PC-3 (cell line): ENCODE measurements around the gene HAO2. TPM values are rescaled to one million over a fixed set of nuclear protein-coding genes. Genes with fewer than 3 reads are reported as not detected.

ENCODE experiments used
- ATAC-seq: fragments of 200-7000 bp; cut with Tn5 transposase; 2 replicates; pipeline ENCODE4 v1.9.1; 2020; ENCODE audit warnings: mild to moderate bottlenecking, moderate library complexity
- BruUV-seq: library from RNA; stranded (reverse); fragments of 400-500 nt; replicated peaks from 2 replicates; lab custom pipeline; 2021; lab: Mats Ljungman, UMichigan
- CTCF ChIA-PET: fragments of 300-600 bp; sonication (Branson Sonifier 250); formaldehyde crosslinking; loops from one replicate; lab custom pipeline; 2022; ENCODE audit warnings: antibody characterized with exemption; lab: Charles Lee
- POLR2A ChIA-PET: fragments of 300-600 bp; sonication (Branson Sonifier 250); formaldehyde crosslinking; loops from one replicate; lab custom pipeline; 2022; ENCODE audit warnings: antibody characterized with exemption; ENCODE audit not compliant: unreplicated experiment; lab: Charles Lee
- DNase-seq: peaks from one replicate; pipeline ENCODE4 v3.0.0-alpha.2; 2015
- H2AFZ ChIP-seq: fragments of 300-600 bp; sonication (generic); 2 replicates; pipeline ENCODE4 v1.6.0; 2016; ENCODE audit warnings: antibody characterized with exemption, low read length
- H3F3A ChIP-seq: fragments of 300-600 bp; sonication (generic); one replicate; pipeline ENCODE4 v1.6.0; 2017; ENCODE audit warnings: antibody characterized with exemption, low read length, control low read depth, mild to moderate bottlenecking; ENCODE audit not compliant: unreplicated experiment
- H3K27ac ChIP-seq: fragments of 300-600 bp; sonication (generic); 2 replicates; pipeline ENCODE4 v1.5.1; 2016; ENCODE audit warnings: mild to moderate bottlenecking, low read length
- H3K27me3 ChIP-seq: fragments of 300-600 bp; sonication (generic); 2 replicates; pipeline ENCODE4 v1.6.1; 2016; ENCODE audit warnings: low read length, mixed read lengths
- H3K36me3 ChIP-seq: fragments of 300-600 bp; sonication (generic); 2 replicates; pipeline ENCODE4 v1.6.1; 2016; ENCODE audit warnings: low read depth, mixed run types, low read length, mixed read lengths
- H3K4me1 ChIP-seq: fragments of 300-600 bp; sonication (generic); 2 replicates; pipeline ENCODE4 v1.5.1; 2016; ENCODE audit warnings: low read length; ENCODE audit not compliant: insufficient read depth
- H3K4me2 ChIP-seq: fragments of 300-600 bp; sonication (generic); 2 replicates; pipeline ENCODE4 v1.6.0; 2016; ENCODE audit warnings: low read length
- H3K4me3 ChIP-seq: fragments of 300-600 bp; sonication (generic); 2 replicates; pipeline ENCODE4 v1.5.1; 2016; ENCODE audit warnings: mild to moderate bottlenecking, low read length, mixed read lengths
- H3K79me2 ChIP-seq: fragments of 300-600 bp; sonication (generic); 2 replicates; pipeline ENCODE4 v1.6.1; 2017; ENCODE audit warnings: low read length, mixed read lengths
- H3K9ac ChIP-seq: fragments of 300-600 bp; sonication (generic); 2 replicates; pipeline ENCODE4 v1.6.0; 2016; ENCODE audit warnings: mild to moderate bottlenecking, low read length
- H3K9me2 ChIP-seq: fragments of 300-600 bp; sonication (generic); replicated peaks from 2 replicates; pipeline ENCODE4 v1.6.1; 2016; ENCODE audit warnings: mixed run types, low read length, mixed read lengths
- H3K9me3 ChIP-seq: fragments of 300-600 bp; sonication (generic); 2 replicates; pipeline ENCODE4 v1.6.1; 2016; ENCODE audit warnings: low read length, mixed read lengths
- H4K20me1 ChIP-seq: fragments of 300-600 bp; sonication (generic); 2 replicates; pipeline ENCODE4 v1.6.1; 2016; ENCODE audit warnings: low read length, mixed read lengths
- EZH2 ChIP-seq: fragments of 300-600 bp; sonication (generic); IDR thresholded peaks from one replicate; pipeline ENCODE4 v1.6.1; 2017; ENCODE audit warnings: antibody characterized with exemption, mild to moderate bottlenecking, low read length; ENCODE audit not compliant: unreplicated experiment
- EZH2phosphoT487 ChIP-seq: fragments of 300-600 bp; sonication (generic); IDR thresholded peaks from 2 replicates; pipeline ENCODE4 v1.6.1; 2018; ENCODE audit warnings: mild to moderate bottlenecking, antibody characterized with exemption, low read length, borderline replicate concordance
- intact Hi-C: fragments of 100-400 bp; cut with micrococcal nuclease; formaldehyde crosslinking; loops from 2 replicates; pipeline ENCODE4 v1.9.0; 2023
- total RNA-seq: library from RNA; depleted of rRNA; stranded (reverse); fragments of >200 nt; gene quantifications from 2 replicates; pipeline ENCODE4 v1.2.3, GENCODE V29; 2014
- TF ChIP-seq, protein P1 (sequence below): fragments of 300-600 bp; sonication (generic); conservative IDR thresholded peaks from 2 replicates; pipeline ENCODE4 v1.5.1; 2017; ENCODE audit warnings: antibody characterized with exemption, low read depth, mild to moderate bottlenecking, low read length

The HAO2 gene
- total RNA-seq, 1 experiment from 2014 or later: not detected

GRCh38 chr1:119385650-119386049, 17.1 kb downstream of the HAO2 start:
- no peaks in the 10 kb centered on the region for H3K79me2 ChIP-seq
- no peaks in the 10 kb centered on the region for H4K20me1 ChIP-seq
- H3K27me3 ChIP-seq: 0 out of 2 replicates have a peak, but pooled peaks cover 10% of the 10 kb centered on the region
- ATAC-seq (no peak), DNase-seq (no peak)
- ChIA-PET POLR2A (no interaction called here), CTCF (no interaction called here)
- no peaks in the 10 kb centered on the region for H3F3A ChIP-seq
- no peak overlapping the region for H3K9ac ChIP-seq
- H3K36me3 ChIP-seq: no peaks in the 10 kb centered on the region
- no peak overlapping the region for H3K27ac ChIP-seq
- no peaks in the 10 kb centered on the region for H3K4me1 ChIP-seq
- no peak overlapping the region for H3K4me3 ChIP-seq
- no peak overlapping the region for H3K4me2 ChIP-seq
- intact Hi-C loops: no loop called here
- no peaks in the 10 kb centered on the region for H3K9me3 ChIP-seq
- no peaks in the 10 kb centered on the region for H3K9me2 ChIP-seq
- TF ChIP-seq EZH2phosphoT487 (no peak), EZH2 (no peak)
- TF ChIP-seq, protein P1, sequence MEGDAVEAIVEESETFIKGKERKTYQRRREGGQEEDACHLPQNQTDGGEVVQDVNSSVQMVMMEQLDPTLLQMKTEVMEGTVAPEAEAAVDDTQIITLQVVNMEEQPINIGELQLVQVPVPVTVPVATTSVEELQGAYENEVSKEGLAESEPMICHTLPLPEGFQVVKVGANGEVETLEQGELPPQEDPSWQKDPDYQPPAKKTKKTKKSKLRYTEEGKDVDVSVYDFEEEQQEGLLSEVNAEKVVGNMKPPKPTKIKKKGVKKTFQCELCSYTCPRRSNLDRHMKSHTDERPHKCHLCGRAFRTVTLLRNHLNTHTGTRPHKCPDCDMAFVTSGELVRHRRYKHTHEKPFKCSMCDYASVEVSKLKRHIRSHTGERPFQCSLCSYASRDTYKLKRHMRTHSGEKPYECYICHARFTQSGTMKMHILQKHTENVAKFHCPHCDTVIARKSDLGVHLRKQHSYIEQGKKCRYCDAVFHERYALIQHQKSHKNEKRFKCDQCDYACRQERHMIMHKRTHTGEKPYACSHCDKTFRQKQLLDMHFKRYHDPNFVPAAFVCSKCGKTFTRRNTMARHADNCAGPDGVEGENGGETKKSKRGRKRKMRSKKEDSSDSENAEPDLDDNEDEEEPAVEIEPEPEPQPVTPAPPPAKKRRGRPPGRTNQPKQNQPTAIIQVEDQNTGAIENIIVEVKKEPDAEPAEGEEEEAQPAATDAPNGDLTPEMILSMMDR: no peak
- no peak overlapping the region for H2AFZ ChIP-seq
- BruUV-seq: no TSS peak

- CTCF ChIA-PET: no interaction called here
- H2AFZ ChIP-seq: no peak overlapping the region
- POLR2A ChIA-PET: no interaction called here
- no peak overlapping the region for H3K27ac ChIP-seq
- no peaks in the 10 kb centered on the region for H4K20me1 ChIP-seq
- H3K79me2 ChIP-seq: no peaks in the 10 kb centered on the region
- TF ChIP-seq EZH2 (no peak), EZH2phosphoT487 (no peak)
- TF ChIP-seq, protein P1: no peak
- H3K4me2 ChIP-seq: no peak overlapping the region
- no peaks in the 10 kb centered on the region for H3K9me3 ChIP-seq
- H3K36me3 ChIP-seq: no peaks in the 10 kb centered on the region
- H3K9ac ChIP-seq: no peak overlapping the region
- H3F3A ChIP-seq: no peaks in the 10 kb centered on the region
- H3K4me1 ChIP-seq: no peaks in the 10 kb centered on the region
- no peak overlapping the region for H3K4me3 ChIP-seq
- no peaks in the 10 kb centered on the region for H3K9me2 ChIP-seq
- intact Hi-C loops: no loop called here
- peaks cover 26% of the 10 kb centered on the region for H3K27me3 ChIP-seq
- BruUV-seq: no TSS peak
- DNase-seq: no peak
- ATAC-seq: no peak
Observed at GRCh38 chr1:119387858-119388257, 19.3 kb downstream of the HAO2 start.

GRCh38 chr1:119388450-119388849, 19.9 kb downstream of the HAO2 start:
- TF ChIP-seq EZH2phosphoT487 (no peak), EZH2 (no peak)
- TF ChIP-seq, protein P1: no peak
- Histone ChIP-seq H3K9ac (no peak overlapping the region), H2AFZ (no peak overlapping the region), H3K79me2 (no peaks in the 10 kb centered on the region), H3K36me3 (no peaks in the 10 kb centered on the region), H3F3A (no peaks in the 10 kb centered on the region), H3K27me3 (peaks cover 32% of the 10 kb centered on the region), H4K20me1 (no peaks in the 10 kb centered on the region), H3K4me3 (no peak overlapping the region), H3K9me2 (no peaks in the 10 kb centered on the region), H3K4me1 (no peaks in the 10 kb centered on the region), H3K4me2 (no peak overlapping the region), H3K9me3 (no peaks in the 10 kb centered on the region), H3K27ac (no peak overlapping the region)
- DNase-seq (no peak), ATAC-seq (no peak)
- BruUV-seq: no TSS peak
- intact Hi-C loops: no loop called here
- CTCF ChIA-PET: no interaction called here
- POLR2A ChIA-PET: no interaction called here
